Measurements from ENCODE around the gene HPCA.

DNA sequence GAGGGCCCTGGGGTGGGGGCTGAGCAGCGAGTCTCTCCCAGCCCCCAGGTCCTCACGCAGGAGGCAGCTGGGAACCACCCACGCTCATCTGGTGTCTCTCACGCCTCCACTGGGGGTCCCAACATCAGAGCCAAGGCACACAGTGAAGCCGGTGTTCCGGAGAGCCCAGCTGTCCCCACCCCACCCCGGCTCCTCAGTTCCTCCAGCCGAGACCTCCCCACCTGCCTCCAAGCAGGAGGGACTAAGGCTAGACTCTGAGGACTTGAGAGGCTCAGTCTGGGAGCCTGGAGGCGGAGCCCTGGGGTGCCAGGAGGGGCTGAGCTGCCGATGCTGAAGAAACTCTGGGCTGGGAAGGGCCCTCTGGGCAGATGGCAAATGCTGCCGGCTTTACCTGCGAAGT, 1.6 kb upstream of the HPCA start:
- no peak for TF ChIP-seq POLR2A (IDR thresholded peaks at IDR 0.05; ENCODE audit: low read length)
- TF ChIP-seq GATA1 (IDR thresholded peaks at IDR 0.05; ENCODE audit: low read depth, low read length) = no peak

Data from erythroblast (primary cell).